HL-60 (cell line): ENCODE data around the gene MYH11.

Experiments
- CTCF ChIP-seq: IDR thresholded peaks from one replicate; pipeline ENCODE4 v1.5.1; 2011; ENCODE audit warnings: low read length, control low read depth, inconsistent platforms; ENCODE audit not compliant: insufficient read depth
- TF ChIP-seq, protein P1 (sequence below): IDR thresholded peaks from 2 replicates; pipeline ENCODE4 v1.6.1; 2012; ENCODE audit warnings: low read depth; ENCODE audit not compliant: insufficient replicate concordance

- TF ChIP-seq CTCF = no peak
- TF ChIP-seq, protein P1, sequence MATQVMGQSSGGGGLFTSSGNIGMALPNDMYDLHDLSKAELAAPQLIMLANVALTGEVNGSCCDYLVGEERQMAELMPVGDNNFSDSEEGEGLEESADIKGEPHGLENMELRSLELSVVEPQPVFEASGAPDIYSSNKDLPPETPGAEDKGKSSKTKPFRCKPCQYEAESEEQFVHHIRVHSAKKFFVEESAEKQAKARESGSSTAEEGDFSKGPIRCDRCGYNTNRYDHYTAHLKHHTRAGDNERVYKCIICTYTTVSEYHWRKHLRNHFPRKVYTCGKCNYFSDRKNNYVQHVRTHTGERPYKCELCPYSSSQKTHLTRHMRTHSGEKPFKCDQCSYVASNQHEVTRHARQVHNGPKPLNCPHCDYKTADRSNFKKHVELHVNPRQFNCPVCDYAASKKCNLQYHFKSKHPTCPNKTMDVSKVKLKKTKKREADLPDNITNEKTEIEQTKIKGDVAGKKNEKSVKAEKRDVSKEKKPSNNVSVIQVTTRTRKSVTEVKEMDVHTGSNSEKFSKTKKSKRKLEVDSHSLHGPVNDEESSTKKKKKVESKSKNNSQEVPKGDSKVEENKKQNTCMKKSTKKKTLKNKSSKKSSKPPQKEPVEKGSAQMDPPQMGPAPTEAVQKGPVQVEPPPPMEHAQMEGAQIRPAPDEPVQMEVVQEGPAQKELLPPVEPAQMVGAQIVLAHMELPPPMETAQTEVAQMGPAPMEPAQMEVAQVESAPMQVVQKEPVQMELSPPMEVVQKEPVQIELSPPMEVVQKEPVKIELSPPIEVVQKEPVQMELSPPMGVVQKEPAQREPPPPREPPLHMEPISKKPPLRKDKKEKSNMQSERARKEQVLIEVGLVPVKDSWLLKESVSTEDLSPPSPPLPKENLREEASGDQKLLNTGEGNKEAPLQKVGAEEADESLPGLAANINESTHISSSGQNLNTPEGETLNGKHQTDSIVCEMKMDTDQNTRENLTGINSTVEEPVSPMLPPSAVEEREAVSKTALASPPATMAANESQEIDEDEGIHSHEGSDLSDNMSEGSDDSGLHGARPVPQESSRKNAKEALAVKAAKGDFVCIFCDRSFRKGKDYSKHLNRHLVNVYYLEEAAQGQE = no peak
These were observed 19.7 kb upstream of the MYH11 start for GRCh38 chr16:15876503-15876902.
